HG02885 (cell line): ENCODE results near the gene GALC.

ENCODE experiments used
- ATAC-seq: cut with Tn5 transposase; IDR thresholded peaks from one replicate; pipeline ENCODE4 v1.9.1; 2021; ENCODE audit warnings: mild to moderate bottlenecking; ENCODE audit not compliant: unreplicated experiment, poor library complexity

Gene GALC

DNA sequence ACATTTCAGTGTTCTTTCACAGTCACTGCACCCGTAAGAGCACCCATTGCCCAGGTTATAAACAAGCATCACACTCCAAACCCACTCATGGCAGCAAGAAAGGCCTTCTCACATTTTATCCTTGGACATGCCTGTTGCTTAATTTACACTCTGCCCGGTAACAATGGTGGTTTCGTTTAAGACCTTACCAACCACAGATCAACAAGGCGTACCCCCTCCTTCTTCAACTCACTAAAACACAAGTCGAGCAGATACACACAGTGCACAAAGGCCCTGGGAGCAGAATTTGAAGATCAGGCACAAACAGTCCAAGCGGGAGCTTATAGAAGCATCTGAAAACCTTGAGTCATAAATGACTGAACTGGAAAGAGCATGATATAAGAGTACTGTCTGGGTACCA, 98.1 kb downstream of the GALC start:
- no peak for ATAC-seq

DNA sequence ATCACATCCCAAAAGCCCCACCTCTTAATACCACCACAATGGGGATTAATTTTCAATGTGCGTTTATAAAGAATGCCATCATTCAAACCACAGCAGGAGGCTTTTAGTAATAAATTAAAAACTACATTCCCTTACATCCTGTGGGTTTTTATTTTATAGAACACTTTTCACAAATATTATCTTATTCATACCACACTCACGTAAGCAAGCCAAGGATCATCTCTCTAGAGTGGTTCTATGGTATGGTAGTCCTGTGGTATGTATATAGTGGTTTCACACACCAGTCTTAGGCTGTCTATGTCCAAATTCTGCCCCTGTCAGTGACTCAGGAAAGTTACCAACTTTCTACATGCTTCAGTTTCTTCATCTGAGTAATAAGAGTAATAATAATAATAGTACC, 100.2 kb downstream of the GALC start:
- ATAC-seq, result no peak

DNA sequence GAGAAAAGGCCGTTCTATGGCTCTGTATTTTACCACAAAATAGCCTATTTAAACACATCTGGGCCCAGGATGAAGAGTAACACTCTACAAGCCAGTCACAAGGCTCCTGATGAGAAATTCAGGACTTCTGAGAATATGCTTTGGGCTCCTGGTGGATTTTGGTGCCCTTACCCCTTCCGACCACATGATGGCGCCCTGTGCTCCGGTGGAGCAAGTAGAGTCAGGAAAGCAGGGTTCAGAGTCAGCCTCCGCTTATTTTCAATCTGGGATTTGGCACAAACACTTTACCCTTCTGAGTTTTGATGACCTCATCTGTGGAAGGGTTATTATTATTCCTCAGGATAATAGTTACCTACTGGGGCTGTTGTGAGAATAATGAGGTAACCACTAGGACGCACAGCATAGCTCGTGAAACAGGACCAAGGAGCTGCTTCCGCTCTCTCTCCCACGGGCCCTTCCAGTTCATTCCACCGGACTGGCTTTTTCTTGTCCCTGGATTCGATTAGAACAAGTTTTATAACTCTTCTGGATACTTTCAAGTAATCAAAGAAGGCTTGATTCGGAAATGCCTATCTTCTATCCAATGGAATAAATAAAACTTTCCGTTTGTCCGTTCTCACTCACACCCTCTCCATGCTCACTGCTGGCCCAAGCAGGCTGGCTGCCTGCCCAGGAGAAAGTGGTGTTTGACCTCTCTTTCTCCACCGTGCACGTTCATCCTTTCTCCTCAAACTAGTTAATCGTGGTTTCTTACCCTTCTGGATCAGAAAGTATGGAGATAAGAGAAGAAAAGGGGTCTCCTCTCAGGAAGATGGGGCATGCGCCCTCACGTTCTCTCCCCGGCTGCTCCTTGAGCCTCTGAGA, 104.6 kb downstream of the GALC start:
- ATAC-seq, result peak; percentile 75

DNA sequence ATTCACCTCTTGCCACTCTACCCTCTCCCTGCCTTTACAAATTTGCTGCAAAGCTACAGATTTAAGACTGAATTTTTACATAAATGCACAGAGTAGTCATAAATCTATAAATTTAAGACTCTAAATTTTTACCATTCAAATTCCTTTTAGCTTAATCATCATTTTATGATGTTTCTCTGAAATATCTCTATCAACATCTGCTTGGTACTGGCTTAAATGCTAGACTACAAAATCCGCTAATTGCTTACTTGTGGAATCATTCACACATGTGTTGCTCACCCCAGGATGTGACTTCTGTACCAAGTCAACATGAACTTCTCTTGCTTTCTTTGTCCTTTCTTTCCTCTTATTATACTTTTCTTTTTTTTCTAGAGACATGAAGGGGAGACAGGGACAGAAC, 109.2 kb downstream of the GALC start:
- ATAC-seq, result no peak
